NCI-H146 (cell line): Measurements from ENCODE around the gene TMEM63B.
"Not testable (repeated sequence)": the region's sequence is repeated elsewhere in the genome, so short reads cannot be mapped to it uniquely, and the experiment has no call there.

Experiments
- DNase-seq: peaks from one replicate; lab custom pipeline; 2025; lab: John Stamatoyannopoulos, UW

Gene TMEM63B

DNA sequence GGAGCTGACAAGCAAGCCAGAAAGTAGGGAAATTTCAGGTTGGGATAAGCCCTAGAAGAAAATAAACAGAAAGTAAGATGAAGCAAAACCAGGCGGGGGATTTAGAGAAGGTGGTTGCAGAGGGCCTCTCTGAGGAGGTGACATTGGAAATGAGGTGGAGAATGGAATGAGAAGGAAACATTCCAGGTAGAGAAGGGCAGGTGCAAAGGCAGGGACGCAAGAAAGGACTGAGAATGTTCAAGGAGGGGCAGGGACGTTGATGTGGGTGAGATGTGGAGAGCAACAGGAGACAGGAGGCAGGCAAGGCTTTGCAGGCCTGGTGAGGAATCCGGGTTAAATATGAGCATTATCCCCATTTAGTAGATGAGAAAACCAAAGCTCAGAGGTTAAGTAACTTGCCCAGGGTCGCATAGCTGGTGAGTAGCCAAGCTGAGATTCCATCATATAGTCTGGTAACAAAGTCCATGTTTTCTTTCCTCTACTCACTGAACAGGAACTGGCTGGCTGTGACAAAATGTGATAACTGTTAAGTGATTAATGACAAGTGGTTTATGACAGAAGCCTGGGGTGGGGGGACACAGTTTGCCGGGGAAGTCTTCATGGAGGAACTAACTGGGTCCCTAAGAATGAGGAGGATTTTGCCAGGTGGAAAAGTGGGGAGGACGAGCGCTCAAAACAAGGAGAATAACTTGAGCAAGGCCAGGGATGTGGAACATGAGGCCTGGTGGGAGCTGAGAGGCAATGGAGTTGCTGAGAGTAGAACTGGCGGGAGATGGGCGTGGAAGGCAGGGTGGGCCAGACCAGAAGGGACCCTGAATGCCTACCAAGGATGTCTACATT lies 32.7 kb upstream of the TMEM63B start:
- DNase-seq = no peak

DNA sequence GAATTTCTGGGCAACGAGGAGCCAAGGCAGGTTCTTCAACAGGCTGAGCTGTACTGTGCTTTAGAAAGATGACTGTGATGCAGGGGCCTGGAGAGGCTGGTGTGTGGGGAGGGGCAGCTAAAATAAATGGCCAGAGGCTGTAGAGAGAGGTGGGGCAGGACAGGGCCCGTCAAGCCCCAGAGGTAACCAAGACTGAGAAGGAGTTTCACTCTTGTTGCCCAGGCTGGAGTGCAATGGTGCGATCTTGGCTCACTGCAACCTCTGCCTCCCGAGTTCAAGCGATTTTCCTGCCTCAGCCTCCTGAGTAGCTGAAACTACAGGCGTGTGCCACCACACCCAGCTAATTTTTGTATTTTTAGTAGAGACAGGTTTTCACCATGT lies 32.1 kb upstream of the TMEM63B start:
- DNase-seq = not testable (repeated sequence)

DNA sequence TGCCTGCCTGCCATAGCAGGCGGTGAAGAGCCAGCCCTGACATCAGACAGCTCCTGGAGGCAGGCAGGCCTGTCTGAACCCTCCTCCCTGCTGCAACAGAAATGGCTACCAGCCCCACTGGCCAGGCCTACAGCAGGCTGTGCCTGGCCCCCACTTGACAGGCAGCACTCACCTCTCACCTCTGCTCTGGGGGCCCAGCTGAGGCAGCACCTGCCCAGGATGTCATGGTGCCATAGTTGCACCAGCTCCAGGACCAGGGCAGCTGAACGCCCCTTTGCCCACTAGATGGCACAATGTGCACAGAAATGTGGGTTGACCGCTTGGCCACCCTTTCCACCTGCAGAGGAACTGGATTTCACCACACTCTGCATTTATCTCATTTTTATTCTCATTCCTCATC lies 30.7 kb upstream of the TMEM63B start:
- DNase-seq = peak; percentile 80

DNA sequence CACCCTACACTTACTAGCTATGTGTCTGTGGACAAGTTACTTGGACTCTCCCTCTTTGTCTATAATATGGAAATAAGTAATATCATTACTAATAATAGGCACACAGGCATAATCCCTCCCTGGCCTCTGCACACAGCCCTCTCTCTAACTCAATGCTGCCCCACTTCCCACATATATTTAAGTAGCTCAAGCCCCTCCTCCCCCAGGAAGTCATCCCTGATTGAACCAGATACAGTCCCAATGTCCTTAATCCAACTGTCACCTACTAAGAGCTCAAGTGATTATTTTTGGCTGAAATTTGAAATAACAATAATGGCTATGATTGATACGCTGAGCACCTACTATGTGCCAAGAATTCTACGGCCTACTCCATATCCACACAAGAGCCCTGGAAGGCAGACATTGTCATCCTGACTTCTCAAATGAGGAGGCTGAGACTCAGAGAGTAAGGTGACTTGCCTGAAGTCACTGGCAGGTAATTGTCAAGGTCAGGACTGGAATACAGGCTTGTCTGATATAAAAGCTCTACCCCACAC lies 29.5 kb upstream of the TMEM63B start:
- DNase-seq = no peak

DNA sequence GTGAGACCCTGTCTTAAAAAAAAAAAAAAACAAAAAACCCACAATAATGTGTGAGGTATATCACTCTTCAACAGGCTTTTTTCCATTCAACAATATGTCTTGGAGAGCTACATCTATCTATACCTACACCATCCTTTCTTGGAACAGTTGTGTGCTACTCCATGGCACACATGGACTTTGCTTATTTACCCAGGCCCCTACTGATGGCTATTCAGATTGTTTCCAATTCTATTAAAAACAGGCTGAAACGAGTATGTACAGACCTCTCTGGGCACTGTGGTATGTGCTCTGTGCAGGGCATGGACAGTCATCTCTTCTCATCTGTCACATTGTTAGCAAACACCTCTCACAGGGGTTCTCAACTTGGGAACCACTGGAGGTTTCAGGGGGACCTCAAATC lies 28.2 kb upstream of the TMEM63B start:
- DNase-seq = no peak

DNA sequence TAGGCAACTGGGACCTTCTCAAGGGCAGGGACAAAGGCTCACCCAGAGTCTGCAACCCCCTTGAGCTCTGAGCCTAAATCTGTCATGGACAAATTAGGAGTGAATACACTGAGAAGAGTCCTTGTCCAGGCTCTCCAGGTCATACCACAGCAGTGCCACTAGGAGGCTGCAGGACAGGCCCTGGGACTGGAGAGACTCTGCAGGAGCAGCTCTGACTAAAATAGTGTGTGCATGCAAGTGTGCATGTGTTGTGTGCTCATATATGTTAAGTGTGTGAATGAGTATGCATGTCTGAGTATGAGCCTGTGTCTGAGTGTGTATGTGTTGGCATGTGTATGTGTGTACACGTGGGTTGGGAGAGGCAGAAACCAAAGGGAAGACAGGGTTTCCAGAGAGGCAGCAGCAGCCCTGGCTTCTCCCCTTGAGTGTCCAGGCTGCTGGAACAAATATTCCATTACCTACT lies 27.2 kb upstream of the TMEM63B start:
- no peak for DNase-seq

DNA sequence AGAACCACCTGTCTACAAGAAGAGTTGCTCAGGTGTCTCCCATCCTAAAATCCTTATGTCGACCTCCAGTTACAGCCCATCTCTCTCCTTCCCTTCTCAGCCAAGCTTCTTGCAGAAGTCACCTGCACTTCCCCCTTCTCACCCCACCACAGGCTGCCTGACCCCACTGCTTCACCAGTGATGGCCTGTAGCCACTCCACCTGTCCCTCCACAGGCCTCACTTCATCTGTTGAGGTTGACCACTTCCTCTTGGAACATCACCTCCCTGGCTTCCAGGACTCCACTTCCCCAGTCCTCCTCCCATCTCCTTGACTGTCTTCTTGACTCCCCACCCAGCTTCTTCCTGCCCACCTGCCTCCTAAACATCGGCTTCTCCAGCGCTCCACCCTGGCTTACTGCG lies 25.5 kb upstream of the TMEM63B start:
- DNase-seq = no peak

DNA sequence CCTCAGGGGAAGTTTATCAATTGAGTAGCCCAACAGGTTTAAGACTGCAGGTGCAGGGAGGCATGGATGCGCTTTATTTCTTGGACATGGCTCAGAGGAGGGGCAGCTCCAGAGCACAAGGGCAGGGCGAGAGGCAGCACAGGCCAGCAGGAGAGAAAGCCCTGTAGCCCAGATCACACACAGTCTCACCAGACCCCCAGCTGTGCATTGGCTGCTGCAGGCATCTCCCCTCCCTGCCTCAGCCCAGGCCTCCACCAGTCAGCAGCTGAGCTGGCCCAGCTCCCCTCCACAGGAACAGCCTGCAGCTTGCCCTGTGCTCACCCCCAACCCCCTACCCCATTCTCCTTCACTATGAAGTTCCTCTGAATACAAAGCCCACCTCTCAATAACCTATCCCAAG lies 24.8 kb upstream of the TMEM63B start:
- no peak for DNase-seq

DNA sequence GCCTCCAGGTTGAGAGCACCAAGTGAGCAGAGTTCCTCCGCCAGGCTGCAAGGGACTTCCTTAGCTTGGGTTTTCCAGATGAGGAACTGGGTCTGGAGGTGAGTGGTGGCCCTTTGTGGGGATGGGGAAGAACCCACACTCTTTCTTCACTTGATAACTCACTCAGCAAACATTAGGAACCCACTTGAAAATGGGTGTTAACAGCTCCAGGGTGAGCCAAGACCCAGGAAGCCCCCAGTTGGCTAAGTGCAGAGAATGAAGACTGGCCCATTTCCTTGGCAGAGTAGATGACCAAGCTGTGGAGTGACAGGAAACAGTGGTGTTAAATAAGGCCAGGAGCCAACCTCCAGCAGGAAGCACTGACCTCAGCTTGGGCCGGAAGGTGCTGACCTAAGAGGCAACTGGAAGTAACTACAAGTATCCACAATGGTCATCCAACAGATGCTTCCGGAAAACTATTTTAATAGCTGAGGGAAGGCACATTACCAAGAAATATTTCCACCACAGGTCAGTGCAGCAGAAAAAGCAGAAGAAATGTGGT lies 22.8 kb upstream of the TMEM63B start:
- no peak for DNase-seq

DNA sequence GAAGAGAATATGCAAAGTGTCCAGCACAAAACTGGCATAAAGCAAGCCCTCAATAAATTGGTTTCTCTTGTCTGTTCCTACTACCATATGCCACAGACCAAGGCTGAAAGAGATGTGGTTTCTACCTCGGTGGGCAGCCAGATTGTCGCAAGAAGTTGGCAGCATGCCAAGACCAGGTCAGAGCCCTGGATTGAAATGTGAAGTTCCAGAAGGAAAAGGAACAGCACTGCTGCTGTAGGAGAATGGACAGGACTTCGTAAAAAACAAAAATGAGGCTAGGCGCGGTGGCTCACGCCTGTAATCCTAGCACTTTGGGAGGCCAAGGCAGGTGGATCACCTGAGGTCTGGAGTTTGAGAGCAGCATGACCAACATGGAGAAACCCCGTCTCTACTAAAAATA lies 22.2 kb upstream of the TMEM63B start:
- DNase-seq = no peak

DNA sequence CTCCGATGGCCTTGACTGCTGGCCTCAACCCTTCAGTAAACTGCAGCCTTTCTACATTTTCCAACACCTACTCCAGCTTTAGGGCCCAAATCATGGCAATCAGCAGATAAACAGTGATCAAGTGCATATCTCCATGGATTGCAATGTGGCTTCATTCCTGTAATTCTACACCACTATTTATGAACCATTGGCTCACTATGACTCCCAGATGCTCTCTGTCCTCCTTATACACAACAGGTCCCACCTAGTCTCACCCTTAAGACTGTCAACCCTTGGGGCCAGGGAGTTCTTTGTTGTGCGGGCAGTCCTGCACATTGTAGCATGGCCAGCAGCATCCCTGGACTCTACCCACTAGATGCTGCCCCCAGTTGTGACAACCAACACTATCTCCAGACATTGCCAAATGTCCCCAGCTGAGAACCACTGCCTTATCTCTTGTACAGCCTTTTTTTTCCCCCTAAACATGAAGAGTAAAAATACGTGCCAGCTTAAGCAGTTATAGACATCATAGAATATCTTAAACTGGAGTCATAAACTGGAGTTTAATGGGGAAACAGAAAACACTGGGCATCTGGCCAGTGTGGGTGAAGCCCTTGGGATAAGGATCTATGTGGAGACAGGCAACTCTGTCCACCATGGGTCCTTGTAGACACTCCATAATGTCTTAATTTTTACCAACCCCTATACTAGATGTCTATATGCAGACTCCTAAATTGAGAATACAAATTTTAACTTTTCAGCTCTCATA lies 21.2 kb upstream of the TMEM63B start:
- no peak for DNase-seq

DNA sequence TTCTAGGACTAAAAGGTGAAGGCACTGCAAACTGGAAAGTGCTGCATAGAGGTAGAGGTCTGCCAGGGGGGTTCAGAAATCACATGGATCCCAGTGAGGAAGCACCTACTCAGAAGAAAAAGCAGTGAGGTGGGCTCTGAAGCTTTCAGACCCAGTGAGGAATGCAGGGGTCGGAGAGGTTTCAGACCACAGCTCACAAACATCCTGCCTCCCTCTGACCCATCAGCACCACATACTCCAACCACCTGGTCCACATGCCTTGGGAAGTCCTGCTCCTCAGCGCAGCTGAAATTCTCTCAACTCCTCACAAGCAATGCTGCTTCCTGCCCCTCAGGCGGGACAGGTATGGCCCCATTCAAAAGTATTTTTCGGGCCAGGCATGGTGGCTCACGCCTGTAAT lies 20.3 kb upstream of the TMEM63B start:
- no peak for DNase-seq

DNA sequence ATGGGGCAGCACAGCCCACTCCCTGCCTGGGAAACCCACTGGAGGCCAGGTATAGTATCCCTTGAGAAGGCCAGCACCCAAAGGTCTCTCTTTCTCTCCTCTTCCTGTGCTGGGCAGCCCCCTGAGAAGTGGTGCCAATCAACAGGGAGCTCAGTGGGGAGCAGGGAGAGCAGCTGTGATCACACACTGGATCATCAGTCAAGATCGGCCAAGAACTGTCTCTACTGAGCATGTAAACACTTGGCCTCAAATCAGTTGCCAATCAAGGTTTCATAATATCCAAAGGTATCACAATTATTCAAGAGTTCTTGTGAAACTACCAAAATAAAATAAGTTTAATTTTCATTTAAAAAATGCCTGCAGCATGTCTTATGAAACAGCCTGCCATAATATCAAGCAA lies 18.9 kb upstream of the TMEM63B start:
- DNase-seq = no peak

DNA sequence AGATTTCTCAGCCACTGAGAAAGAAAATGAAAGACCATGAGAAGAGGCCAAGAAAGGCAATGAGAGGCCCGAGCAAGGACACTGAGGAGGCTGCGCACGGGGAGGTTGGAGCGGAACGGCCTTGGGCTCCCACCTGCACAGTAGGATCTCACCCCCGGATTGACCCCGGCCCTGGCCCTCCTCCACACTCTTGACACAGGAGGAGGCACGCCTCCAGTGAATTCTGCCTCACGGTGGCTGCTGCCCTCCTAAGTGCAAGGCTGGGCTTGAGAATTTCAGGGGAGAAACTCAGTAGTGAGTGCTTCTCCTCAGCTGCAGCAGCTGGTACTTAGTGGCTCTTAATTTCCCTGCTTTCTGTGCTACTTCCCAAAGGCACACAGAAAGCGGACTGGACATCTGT lies 18.1 kb upstream of the TMEM63B start:
- no peak for DNase-seq

DNA sequence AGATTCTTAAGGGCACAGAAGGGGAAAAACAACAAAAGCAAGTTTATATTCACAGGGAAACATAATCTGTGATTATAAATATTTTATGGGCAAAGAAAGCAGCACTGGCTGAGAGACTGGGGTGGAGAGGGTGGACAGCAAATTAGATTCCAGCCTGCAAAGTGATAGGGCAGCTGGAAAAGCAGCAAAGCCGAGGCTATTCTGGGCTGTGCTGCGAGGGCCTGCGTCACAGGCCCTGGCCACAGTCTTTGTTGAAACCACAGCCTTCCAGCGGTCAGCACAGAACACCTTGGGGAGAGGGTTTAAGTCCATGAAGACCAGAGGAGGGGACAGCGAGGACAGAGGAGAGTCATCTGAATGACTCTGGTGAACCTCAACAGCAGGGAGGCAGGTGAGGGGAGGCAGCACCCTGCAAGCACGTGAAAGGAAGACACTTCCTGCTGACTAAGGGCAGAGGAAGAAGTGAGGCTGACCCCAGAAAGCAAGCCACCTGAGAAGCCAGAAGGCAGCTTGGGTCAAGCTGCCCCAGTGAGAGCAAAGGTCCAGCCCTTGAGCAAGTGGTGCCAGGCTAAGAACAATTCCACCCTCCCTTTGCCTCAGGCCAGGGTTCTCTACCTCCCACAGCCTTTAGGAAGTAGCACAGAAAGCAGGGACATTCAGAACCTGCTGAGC lies 17.2 kb upstream of the TMEM63B start:
- DNase-seq = no peak

DNA sequence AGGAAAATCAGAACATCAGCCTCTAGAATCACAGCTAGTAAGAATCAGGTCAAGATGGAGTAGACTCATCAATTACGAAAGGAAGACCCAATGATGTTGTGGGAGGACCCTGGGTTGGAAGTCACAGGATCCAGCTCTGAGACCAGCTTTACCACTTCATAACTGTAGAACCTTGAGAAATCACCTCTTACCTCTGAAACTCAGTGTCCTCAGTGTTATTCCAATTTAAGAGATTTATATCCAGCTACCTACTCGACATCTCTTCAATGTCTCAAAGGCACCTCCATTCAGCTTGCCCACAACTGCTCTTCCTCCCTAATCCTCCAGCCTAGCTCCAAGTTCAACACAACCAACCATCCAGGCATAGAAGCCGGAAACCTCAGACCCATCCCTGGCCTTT lies 16.4 kb upstream of the TMEM63B start:
- DNase-seq = no peak

DNA sequence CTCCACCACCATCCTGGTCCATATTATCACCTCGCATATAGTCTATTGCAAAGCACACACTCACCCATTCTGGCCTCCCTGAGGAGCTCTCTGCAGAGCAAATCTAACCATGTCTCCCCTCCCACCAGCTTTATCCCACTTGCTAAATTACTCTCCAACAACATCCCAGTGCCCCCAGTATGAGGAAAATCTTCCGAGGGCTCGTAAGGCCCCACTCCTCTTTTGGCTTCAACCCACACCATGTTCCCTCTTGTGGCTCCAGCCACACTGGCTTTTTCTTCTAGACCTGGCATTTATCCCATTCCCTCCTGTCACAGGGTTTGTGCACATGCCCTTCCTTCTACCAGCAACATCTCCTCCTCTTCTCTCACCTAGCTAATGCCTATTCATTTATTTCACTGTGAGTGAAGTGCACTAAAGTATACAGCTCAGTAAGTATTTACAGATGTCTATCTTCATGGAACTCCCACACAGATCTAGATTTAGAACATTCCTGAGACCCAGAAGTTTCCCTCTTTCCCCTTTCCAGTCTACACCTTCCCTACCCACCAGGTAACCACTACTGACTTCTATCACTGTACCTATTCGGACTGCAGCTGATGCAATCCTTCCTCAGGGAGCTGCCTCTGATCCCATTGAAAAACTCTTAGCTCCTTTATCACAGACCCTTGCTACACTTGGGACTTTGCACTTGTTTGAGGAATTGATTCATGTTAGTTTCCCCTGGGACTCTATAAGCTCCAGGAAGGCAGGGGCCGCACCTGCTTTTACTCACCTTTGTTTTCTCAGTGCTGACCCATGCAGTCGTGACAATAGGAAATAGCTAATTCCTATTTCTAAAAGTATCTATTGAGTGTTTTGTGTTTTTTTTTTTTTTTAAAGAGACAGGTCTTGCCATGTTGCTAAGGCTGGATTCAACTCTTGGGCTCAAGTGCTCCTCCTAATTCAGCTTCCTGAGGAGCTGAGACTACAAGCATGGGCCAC lies 15.6 kb upstream of the TMEM63B start:
- DNase-seq = no peak

DNA sequence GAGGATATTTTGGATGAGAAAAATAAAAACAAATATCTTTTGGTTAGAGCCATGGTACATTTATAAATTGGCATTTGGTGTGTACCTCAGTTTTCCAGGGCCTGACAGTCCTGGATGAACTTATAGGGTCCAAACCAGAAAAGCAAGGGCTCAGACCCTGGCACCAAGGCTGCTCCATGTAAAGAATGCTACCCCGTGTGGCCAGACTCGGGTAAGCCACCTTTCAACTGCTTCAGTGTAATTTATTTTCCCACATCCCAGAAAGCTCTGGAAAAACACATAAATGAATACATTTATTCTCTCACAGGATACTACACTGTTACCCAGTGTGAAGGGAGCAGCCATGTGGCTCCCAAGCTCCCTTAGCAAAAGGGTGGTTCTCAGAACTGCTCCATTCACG lies 13.9 kb upstream of the TMEM63B start:
- no peak for DNase-seq

DNA sequence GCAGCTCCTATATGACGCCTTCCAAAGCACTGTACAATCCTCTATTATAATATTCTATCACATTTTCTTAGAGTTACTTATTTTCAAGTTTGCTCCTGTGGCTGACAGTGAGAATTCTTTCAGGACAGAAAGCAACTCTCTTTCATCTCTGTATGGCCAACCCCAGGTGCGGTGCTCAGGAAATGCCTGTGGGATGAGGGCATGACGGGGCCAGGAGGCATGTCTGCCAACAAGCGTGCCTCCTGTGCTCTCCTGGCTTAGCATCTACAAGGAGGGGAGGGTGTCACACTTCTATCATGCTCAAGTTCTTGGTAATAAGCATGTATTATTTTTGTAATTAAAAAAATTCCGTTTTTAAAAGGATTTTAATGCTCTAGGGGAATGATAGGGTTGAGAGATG lies 11.5 kb upstream of the TMEM63B start:
- no peak for DNase-seq

DNA sequence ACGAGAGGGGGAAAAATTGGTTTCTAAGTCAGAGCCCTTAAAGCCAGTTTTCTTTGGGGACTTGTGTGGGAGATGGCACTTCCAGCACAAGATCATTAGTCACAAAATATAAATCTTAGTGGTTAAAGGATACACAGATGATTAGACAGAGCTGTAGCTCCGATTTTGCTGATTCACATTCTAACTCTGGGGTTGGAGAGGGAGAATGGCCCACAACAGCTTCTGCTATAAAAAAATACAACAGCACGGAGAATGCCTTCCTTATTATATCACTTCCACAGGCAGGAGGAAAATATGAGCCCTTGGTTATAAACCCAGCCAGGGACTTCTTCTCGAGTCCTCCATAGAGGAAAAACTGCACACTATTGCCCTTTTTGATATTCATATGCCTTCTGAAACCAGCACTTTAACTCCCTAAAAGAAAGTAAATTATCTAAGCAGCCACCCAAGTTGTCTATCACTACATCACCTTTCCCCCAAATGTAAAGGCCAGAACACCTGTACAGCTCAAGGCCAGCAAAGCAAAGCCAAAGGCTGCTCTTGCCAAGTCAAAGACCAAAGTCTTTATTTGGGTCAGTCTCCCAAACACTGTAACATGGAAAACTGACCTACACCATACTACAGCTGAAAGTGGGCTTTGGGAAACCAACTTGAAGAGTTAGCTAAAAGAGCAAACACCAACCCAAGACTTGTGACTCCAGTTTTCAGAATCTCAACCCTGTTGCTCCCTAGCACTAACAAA lies 10.5 kb upstream of the TMEM63B start:
- DNase-seq = no peak
